ENCODE measurements around the gene ZNFX1.

GRCh38 chr20:49279677-49280462 lies 2.0 kb upstream of the ZNFX1 start:
- TF ChIP-seq CTCF (IDR thresholded peaks at IDR 0.05), result no peak
- TF ChIP-seq POLR2A (IDR thresholded peaks at IDR 0.05), result no peak

All from vagina (tissue), 2 donors.